ENCODE results near the gene RETN. TPM values are rescaled to one million over a fixed set of nuclear protein-coding genes. Genes with fewer than 3 reads are reported as not detected.
A peak's percentile ranks its signal among the peaks of the same experiment; 100 is the strongest.

The RETN gene
- polyA plus RNA-seq, 1 of the 3 experiments (the other 2 are of a cell fraction), result not detected

- TF ChIP-seq IRF3 (IDR thresholded peaks at IDR 0.05; ENCODE audit: low read depth, low read length), result no peak
- TF ChIP-seq MXI1 (IDR thresholded peaks at IDR 0.05; ENCODE audit: low read depth, low read length), result peak; percentile 60
- no peak; the same call in 1 of the 2 replicates for TF ChIP-seq USF1 (IDR thresholded peaks at IDR 0.05; ENCODE audit: borderline replicate concordance, low read depth)
- no peak for TF ChIP-seq PBX3 (IDR thresholded peaks at IDR 0.05)
- TF ChIP-seq FOXM1 (IDR thresholded peaks at IDR 0.05; ENCODE audit: low read depth), result no peak
These were observed 10.3 kb downstream of the RETN start (continued) for GRCh38 chr19:7678971-7679751.

GRCh38 chr19:7679771-7680605 lies 11.1 kb downstream of the RETN start:
- Histone ChIP-seq H4K20me1 (ENCODE audit: insufficient read depth) (no peaks in the 10 kb centered on the region), H2AFZ (ENCODE audit: low read depth) (no peak overlapping the region; the same call in 1 of the 2 replicates), H3K27me3 (ENCODE audit: insufficient read depth) (peaks cover 36% of the 10 kb centered on the region), H3K9me3 (no peaks in the 10 kb centered on the region), H3K4me1 (ENCODE audit: control insufficient read depth in 1 of 2, insufficient read depth in 2 of 2, low read depth in 1 of 2, low read length in 1 of 2) (peaks cover 0 to 13% of the 10 kb centered on the region in 2 experiments; a peak in 1 of 4 replicates), H3F3A (replicated peaks; ENCODE audit: insufficient read depth) (no peaks in the 10 kb centered on the region), H3K4me2 (peak overlapping the region; percentile 97; the same call in 1 of the 2 replicates), H3K27ac (ENCODE audit: low read depth in 2 of 2, low read length in 1 of 2) (no peak overlapping the region), H3K36me3 (replicated peaks in 1 of 2; ENCODE audit: control insufficient read depth in 1 of 2, insufficient read depth in 2 of 2, low read length in 1 of 2) (peaks cover 5 to 6% of the 10 kb centered on the region in 2 experiments), H3K9me2 (no peaks in the 10 kb centered on the region), H3K79me2 (ENCODE audit: insufficient read depth) (peaks cover 14% of the 10 kb centered on the region), H3K4me3 (ENCODE audit: low read depth in 2 of 2, low read length in 1 of 2) (peak overlapping the region; percentile 87 to 92), H3K9ac (no peak overlapping the region)
- no peak for DNase-seq
- CTCF ChIA-PET, result interaction anchor here (0.7 to 8.2 kb wide), 41 partner anchors 8 to 578 kb away, joined by 3 to 171 read pairs (median 5); partner anchors contain the start of genes CAMSAP3 and STXBP2
- POLR2A ChIA-PET, result interaction anchor here (1.2 kb wide), 1 partner anchor 112 kb away, joined by 8 read pairs; no protein-coding TSS in a partner anchor
- TF ChIP-seq RCOR1 (IDR thresholded peaks at IDR 0.05; ENCODE audit: low read length) (no peak), ZBTB33 (IDR thresholded peaks at IDR 0.05; ENCODE audit: borderline replicate concordance, low read depth) (no peak), CHD2 (IDR thresholded peaks at IDR 0.05; ENCODE audit: low read length, partially characterized antibody) (no peak), POLR2AphosphoS5 (IDR thresholded peaks at IDR 0.05; ENCODE audit: low read depth, low read length) (no peak), EZH2phosphoT487 (IDR thresholded peaks at IDR 0.05; ENCODE audit: borderline replicate concordance, low read depth) (no peak), FOXM1 (IDR thresholded peaks at IDR 0.05; ENCODE audit: low read depth) (no peak), MXI1 (IDR thresholded peaks at IDR 0.05; ENCODE audit: low read depth, low read length) (no peak), RXRA (IDR thresholded peaks at IDR 0.05; ENCODE audit: borderline replicate concordance, low read depth) (no peak), PBX3 (IDR thresholded peaks at IDR 0.05) (no peak), IRF3 (IDR thresholded peaks at IDR 0.05; ENCODE audit: low read depth, low read length) (no peak), USF2 (IDR thresholded peaks at IDR 0.05; ENCODE audit: borderline replicate concordance, low read depth, low read length) (no peak), TAF1 (IDR thresholded peaks at IDR 0.05; ENCODE audit: borderline replicate concordance, low read depth, low read length) (no peak), NRF1 (IDR thresholded peaks at IDR 0.05; ENCODE audit: low read depth, low read length) (no peak), SMC3 (IDR thresholded peaks at IDR 0.05; ENCODE audit: low read depth, low read length) (no peak)
- WGBS (ENCODE audit: low lambda C conversion rate), result 23% methylated on average over 22 of the region's 22 CpGs

All from SK-N-SH (cell line).